Activated naive CD8-positive, alpha-beta T cell treated with anti-CD3 and anti-CD28 coated beads, Interleukin-2, amount 50 U/mL, for 24 hours (primary cell): Measurements from ENCODE around the gene DNAI2.
A peak's percentile ranks its signal among the peaks of the same experiment; 100 is the strongest.

Source experiments
- ATAC-seq: fragments of 150-1000 bp; cut with Tn5 transposase; one replicate; pipeline ENCODE4 v1.10.0; 2021
- DNase-seq: peaks from one replicate; pipeline ENCODE4 v3.0.0; 2021
- H3K27ac Mint-ChIP-seq: one replicate; pipeline ENCODE4 v1.8.0; 2021; ENCODE audit warnings: mild to moderate bottlenecking, mixed read lengths
- H3K27me3 Mint-ChIP-seq: one replicate; pipeline ENCODE4 v1.8.0; 2021; ENCODE audit warnings: mixed read lengths
- H3K36me3 Mint-ChIP-seq: one replicate; pipeline ENCODE4 v1.8.0; 2021; ENCODE audit warnings: low read depth, mixed read lengths
- H3K4me1 Mint-ChIP-seq: one replicate; pipeline ENCODE4 v1.8.0; 2021; ENCODE audit warnings: mixed read lengths
- H3K4me3 Mint-ChIP-seq: one replicate; pipeline ENCODE4 v1.8.0; 2021; ENCODE audit warnings: mild to moderate bottlenecking, moderate library complexity, mixed read lengths
- H3K9me3 Mint-ChIP-seq: one replicate; pipeline ENCODE4 v1.8.0; 2021; ENCODE audit warnings: mixed read lengths

The DNAI2 gene

DNA sequence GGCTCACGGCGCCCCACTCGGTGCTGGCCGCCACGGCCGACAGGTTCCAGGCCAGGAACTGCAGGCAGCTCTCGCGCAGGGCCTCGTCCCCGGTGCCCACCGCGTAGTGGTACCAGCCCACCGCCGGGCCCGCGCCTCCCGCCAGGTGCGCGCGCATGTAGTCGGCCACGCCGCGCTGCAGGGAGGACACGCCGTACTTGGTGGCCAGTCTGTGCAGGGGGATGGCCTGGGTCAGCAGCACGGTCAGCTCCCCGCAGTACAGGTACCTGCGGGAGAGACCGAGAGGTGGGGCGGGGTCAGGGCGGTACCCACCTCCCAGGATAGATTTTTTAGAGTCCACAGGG is 83.4 kb downstream of the DNAI2 start:
- Mint-ChIP-seq H3K27ac (no peak overlapping the region), H3K36me3 (no peaks in the 10 kb centered on the region), H3K4me1 (peaks cover 3% of the 10 kb centered on the region), H3K9me3 (no peaks in the 10 kb centered on the region), H3K4me3 (no peak overlapping the region), H3K27me3 (peaks cover 58% of the 10 kb centered on the region)
- ATAC-seq (no peak), DNase-seq (no peak)

DNA sequence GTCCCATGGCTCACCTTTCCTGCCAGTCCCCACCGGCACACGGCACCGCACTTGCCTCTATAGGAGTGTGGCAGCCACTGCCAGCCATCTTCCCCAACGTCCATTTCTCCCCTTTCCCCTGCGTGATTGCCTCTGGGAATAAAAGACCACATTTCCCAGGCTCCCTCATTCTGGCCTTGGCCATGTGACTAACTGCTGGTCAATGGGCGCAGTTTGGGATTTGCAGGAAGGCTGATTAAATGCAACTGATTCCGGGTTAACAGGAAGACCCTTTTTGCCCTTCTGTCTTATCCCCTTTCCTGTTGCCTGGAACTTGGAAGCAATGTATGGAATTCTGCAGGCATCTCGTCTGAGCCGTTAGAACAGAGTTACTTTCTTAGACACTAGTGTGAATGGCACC is 84.7 kb downstream of the DNAI2 start:
- H3K4me3 Mint-ChIP-seq: no peak overlapping the region
- H3K27me3 Mint-ChIP-seq: peaks cover 46% of the 10 kb centered on the region
- H3K4me1 Mint-ChIP-seq: peaks cover 3% of the 10 kb centered on the region
- DNase-seq (no peak), ATAC-seq (no peak)
- no peak overlapping the region for H3K27ac Mint-ChIP-seq
- no peaks in the 10 kb centered on the region for H3K36me3 Mint-ChIP-seq
- H3K9me3 Mint-ChIP-seq: no peaks in the 10 kb centered on the region

- DNase-seq (no peak), ATAC-seq (no peak)
- Mint-ChIP-seq H3K27ac (no peak overlapping the region), H3K4me1 (peaks cover 2% of the 10 kb centered on the region), H3K9me3 (no peaks in the 10 kb centered on the region), H3K27me3 (peaks cover 37% of the 10 kb centered on the region), H3K4me3 (no peak overlapping the region), H3K36me3 (no peaks in the 10 kb centered on the region)
Observed at GRCh38 chr17:74359916-74360315, 85.9 kb downstream of the DNAI2 start.

DNA sequence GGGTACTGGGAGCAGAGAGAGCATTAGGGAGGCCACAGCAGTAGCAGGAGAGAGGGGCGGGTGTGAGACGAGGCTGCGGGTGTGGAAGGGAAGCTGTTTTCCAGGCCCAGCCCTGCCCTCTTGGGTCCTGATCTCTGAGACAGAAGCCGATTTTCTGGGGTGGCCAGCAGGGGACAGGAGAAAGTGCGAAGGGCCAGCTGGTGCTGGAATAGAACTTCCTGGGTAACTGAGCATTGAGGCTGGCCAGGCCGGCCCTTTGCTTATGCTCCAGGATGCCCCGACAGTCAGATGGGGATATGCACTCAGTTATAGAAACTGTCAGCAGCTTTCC is 86.8 kb downstream of the DNAI2 start:
- Mint-ChIP-seq H3K36me3 (no peaks in the 10 kb centered on the region), H3K4me3 (no peak overlapping the region), H3K4me1 (peaks cover 2% of the 10 kb centered on the region), H3K9me3 (no peaks in the 10 kb centered on the region), H3K27ac (no peak overlapping the region), H3K27me3 (peaks cover 27% of the 10 kb centered on the region)
- DNase-seq (no peak), ATAC-seq (no peak)

- no peak within 1 kb of the TSS for H3K27ac Mint-ChIP-seq
- peak; percentile 48 for ATAC-seq
- peaks cover 2% of the 10 kb centered on the region for H3K4me1 Mint-ChIP-seq
- H3K4me3 Mint-ChIP-seq: no peak within 1 kb of the TSS
- DNase-seq: peak; percentile 61
- no peaks in the 10 kb centered on the region for H3K36me3 Mint-ChIP-seq
- peaks cover 23% of the 10 kb centered on the region for H3K27me3 Mint-ChIP-seq
- no peaks in the 10 kb centered on the region for H3K9me3 Mint-ChIP-seq
Observed at GRCh38 chr17:74361230-74362068, 87.4 kb downstream of the DNAI2 start, which contains the start of gene BTBD17. BTBD17 (minus strand) TSS chr17:74361868; CDS start chr17:74361819, 49 bp downstream.

- DNase-seq (no peak), ATAC-seq (no peak)
- peaks cover 2% of the 10 kb centered on the region for H3K4me1 Mint-ChIP-seq
- no peak overlapping the region for H3K4me3 Mint-ChIP-seq
- H3K9me3 Mint-ChIP-seq: no peaks in the 10 kb centered on the region
- peaks cover 22% of the 10 kb centered on the region for H3K27me3 Mint-ChIP-seq
- no peak overlapping the region for H3K27ac Mint-ChIP-seq
- H3K36me3 Mint-ChIP-seq: no peaks in the 10 kb centered on the region
Observed at GRCh38 chr17:74362069-74362405, 88.0 kb downstream of the DNAI2 start.

- Mint-ChIP-seq H3K36me3 (no peaks in the 10 kb centered on the region), H3K4me3 (no peak overlapping the region), H3K4me1 (no peaks in the 10 kb centered on the region), H3K27me3 (peaks cover 17% of the 10 kb centered on the region), H3K27ac (no peak overlapping the region), H3K9me3 (no peaks in the 10 kb centered on the region)
- ATAC-seq (no peak), DNase-seq (no peak)
Observed at GRCh38 chr17:74362810-74363498, 88.9 kb downstream of the DNAI2 start.
